C4-2B (cell line): ENCODE results near the gene TSPAN6.

ENCODE experiments used
- ZFX ChIP-seq: fragments of 450-650 bp; IDR thresholded peaks from 2 replicates; pipeline ENCODE4 v1.6.1; 2017
- TF ChIP-seq, protein P1 (sequence below): fragments of 450-650 bp; conservative IDR thresholded peaks from 2 replicates; pipeline ENCODE4 v1.5.1; 2017; ENCODE audit warnings: mild to moderate bottlenecking

DNA sequence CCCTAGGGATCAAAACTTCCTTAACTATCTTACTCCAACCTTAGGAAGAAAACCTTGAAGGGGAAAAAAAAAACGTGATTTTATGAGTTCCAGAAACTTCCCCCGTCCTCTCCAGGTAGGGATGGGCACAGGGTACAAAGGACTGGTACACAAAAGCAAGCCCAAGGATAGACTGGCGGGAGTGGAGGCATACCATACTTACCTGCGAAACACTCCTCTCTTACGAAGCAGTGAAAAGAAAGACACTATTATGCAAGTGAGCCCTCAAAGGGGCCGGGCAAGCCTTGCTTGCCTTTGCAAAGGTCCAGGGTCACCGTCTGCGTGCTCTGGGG, 651 bp downstream of the TSPAN6 start:
- TF ChIP-seq, protein P1, sequence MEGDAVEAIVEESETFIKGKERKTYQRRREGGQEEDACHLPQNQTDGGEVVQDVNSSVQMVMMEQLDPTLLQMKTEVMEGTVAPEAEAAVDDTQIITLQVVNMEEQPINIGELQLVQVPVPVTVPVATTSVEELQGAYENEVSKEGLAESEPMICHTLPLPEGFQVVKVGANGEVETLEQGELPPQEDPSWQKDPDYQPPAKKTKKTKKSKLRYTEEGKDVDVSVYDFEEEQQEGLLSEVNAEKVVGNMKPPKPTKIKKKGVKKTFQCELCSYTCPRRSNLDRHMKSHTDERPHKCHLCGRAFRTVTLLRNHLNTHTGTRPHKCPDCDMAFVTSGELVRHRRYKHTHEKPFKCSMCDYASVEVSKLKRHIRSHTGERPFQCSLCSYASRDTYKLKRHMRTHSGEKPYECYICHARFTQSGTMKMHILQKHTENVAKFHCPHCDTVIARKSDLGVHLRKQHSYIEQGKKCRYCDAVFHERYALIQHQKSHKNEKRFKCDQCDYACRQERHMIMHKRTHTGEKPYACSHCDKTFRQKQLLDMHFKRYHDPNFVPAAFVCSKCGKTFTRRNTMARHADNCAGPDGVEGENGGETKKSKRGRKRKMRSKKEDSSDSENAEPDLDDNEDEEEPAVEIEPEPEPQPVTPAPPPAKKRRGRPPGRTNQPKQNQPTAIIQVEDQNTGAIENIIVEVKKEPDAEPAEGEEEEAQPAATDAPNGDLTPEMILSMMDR, result no peak
- TF ChIP-seq ZFX, result no peak
